ENCODE measurements around the gene VPS52. TPM values are rescaled to one million over a fixed set of nuclear protein-coding genes. Genes with fewer than 3 reads are reported as not detected.

Gene VPS52
- total and polyA plus RNA-seq, 9 of the 15 experiments (the other 6 are each of a cell fraction or from before 2014, with no cell fraction given): 24.4 to 103 (median 40.2) TPM

DNA sequence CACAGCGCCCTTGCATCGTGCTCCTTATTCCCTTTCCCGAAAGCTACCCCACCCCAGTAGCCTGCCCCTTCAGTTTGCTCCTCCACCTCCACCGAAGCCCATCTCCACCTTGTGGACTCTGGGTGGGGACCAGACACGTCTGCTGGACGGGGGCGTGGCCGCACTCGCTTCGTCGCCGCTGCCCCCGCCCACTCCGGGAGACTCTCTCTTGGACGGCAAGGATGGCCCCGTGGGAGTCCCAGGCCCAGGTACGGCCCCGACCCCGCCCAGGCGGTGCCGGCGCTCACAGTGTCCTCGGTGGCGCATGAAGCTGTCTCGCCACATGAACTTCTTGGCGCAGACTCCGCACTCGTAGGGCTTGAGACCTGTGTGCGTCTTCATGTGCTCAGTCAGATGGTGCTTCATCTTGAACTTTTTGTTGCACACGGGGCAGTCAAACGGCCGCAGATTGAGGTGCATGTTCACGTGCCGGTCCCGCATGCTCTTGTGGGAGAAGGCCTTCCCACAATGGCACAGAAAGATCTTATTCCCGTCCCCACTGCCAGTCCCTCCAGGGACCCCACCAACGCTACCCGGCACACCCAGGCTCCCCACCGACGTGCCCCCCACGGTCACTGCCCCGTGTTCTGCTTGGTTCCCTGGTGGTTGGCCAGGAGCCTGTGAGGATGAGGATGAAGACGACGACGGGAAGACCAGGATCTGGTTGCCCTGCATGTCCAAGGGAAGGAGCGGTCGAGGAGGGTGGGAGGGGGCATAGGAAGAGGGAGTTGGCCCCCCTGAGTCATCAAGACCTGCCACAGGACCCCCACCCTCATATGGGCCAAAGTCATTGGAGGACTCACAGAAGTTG lies 43.5 kb upstream of the VPS52 start (continued):
- TF ChIP-seq, protein P1, sequence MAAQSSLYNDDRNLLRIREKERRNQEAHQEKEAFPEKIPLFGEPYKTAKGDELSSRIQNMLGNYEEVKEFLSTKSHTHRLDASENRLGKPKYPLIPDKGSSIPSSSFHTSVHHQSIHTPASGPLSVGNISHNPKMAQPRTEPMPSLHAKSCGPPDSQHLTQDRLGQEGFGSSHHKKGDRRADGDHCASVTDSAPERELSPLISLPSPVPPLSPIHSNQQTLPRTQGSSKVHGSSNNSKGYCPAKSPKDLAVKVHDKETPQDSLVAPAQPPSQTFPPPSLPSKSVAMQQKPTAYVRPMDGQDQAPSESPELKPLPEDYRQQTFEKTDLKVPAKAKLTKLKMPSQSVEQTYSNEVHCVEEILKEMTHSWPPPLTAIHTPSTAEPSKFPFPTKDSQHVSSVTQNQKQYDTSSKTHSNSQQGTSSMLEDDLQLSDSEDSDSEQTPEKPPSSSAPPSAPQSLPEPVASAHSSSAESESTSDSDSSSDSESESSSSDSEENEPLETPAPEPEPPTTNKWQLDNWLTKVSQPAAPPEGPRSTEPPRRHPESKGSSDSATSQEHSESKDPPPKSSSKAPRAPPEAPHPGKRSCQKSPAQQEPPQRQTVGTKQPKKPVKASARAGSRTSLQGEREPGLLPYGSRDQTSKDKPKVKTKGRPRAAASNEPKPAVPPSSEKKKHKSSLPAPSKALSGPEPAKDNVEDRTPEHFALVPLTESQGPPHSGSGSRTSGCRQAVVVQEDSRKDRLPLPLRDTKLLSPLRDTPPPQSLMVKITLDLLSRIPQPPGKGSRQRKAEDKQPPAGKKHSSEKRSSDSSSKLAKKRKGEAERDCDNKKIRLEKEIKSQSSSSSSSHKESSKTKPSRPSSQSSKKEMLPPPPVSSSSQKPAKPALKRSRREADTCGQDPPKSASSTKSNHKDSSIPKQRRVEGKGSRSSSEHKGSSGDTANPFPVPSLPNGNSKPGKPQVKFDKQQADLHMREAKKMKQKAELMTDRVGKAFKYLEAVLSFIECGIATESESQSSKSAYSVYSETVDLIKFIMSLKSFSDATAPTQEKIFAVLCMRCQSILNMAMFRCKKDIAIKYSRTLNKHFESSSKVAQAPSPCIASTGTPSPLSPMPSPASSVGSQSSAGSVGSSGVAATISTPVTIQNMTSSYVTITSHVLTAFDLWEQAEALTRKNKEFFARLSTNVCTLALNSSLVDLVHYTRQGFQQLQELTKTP (IDR thresholded peaks at IDR 0.05; ENCODE audit: low read depth in 1 of 2, partially characterized antibody in 2 of 2): no peak
- TF ChIP-seq DNMT1 (IDR thresholded peaks at IDR 0.05): no peak
- peak; percentile 58 to 68 for TF ChIP-seq NRF1 (conservative IDR thresholded peaks at IDR 0.05 in 1 of 2, IDR thresholded peaks at IDR 0.05 in 1 of 2)
- no peak for TF ChIP-seq RBM17 (IDR thresholded peaks at IDR 0.05; ENCODE audit: borderline replicate concordance, low read depth, low read length)
- no peak for TF ChIP-seq NELFE (IDR thresholded peaks at IDR 0.05; ENCODE audit: insufficient read depth, insufficient read length)
- TF ChIP-seq ZBTB26 (CRISPR knock-in tag; IDR thresholded peaks at IDR 0.05): no peak
- no peak for TF ChIP-seq PTTG1 (tag; IDR thresholded peaks at IDR 0.05; ENCODE audit: low read depth)
- TF ChIP-seq ZNF253 (CRISPR knock-in tag; conservative IDR thresholded peaks at IDR 0.05): no peak
- TF ChIP-seq HNRNPH1 (optimal IDR thresholded peaks at IDR 0.05; ENCODE audit: low read depth, low read length): no peak
- TF ChIP-seq, protein P2, sequence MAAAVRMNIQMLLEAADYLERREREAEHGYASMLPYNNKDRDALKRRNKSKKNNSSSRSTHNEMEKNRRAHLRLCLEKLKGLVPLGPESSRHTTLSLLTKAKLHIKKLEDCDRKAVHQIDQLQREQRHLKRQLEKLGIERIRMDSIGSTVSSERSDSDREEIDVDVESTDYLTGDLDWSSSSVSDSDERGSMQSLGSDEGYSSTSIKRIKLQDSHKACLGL (CRISPR knock-in tag; IDR thresholded peaks at IDR 0.05; ENCODE audit: borderline replicate concordance, poor library complexity, severe bottlenecking): no peak
- no peak for TF ChIP-seq SIRT6 (IDR thresholded peaks at IDR 0.05; ENCODE audit: low read depth, low read length)
- TF ChIP-seq ZBTB34 (CRISPR knock-in tag; IDR thresholded peaks at IDR 0.05): no peak
- TF ChIP-seq MCM2 (IDR thresholded peaks at IDR 0.05; ENCODE audit: low read depth): no peak
- no peak for TF ChIP-seq RBBP5 (IDR thresholded peaks at IDR 0.05; ENCODE audit: borderline replicate concordance, insufficient read depth, low read length, poor library complexity, severe bottlenecking)
- TF ChIP-seq RFX1 (IDR thresholded peaks at IDR 0.05): no peak
- TF ChIP-seq, protein P3, sequence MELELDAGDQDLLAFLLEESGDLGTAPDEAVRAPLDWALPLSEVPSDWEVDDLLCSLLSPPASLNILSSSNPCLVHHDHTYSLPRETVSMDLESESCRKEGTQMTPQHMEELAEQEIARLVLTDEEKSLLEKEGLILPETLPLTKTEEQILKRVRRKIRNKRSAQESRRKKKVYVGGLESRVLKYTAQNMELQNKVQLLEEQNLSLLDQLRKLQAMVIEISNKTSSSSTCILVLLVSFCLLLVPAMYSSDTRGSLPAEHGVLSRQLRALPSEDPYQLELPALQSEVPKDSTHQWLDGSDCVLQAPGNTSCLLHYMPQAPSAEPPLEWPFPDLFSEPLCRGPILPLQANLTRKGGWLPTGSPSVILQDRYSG (tag; conservative IDR thresholded peaks at IDR 0.05; ENCODE audit: low read depth): no peak
- TF ChIP-seq SIX5 (IDR thresholded peaks at IDR 0.05; ENCODE audit: borderline replicate concordance in 1 of 2, insufficient read depth in 1 of 2, low read depth in 1 of 2, low read length in 2 of 2): no peak
- TF ChIP-seq LCOR (CRISPR knock-in tag; IDR thresholded peaks at IDR 0.05): no peak
